ENCODE data around the gene RAB5B. TPM values are rescaled to one million over a fixed set of nuclear protein-coding genes. Genes with fewer than 3 reads are reported as not detected.

Gene RAB5B
- total RNA-seq, 1 donor: 111 TPM

- TF ChIP-seq, protein P1, sequence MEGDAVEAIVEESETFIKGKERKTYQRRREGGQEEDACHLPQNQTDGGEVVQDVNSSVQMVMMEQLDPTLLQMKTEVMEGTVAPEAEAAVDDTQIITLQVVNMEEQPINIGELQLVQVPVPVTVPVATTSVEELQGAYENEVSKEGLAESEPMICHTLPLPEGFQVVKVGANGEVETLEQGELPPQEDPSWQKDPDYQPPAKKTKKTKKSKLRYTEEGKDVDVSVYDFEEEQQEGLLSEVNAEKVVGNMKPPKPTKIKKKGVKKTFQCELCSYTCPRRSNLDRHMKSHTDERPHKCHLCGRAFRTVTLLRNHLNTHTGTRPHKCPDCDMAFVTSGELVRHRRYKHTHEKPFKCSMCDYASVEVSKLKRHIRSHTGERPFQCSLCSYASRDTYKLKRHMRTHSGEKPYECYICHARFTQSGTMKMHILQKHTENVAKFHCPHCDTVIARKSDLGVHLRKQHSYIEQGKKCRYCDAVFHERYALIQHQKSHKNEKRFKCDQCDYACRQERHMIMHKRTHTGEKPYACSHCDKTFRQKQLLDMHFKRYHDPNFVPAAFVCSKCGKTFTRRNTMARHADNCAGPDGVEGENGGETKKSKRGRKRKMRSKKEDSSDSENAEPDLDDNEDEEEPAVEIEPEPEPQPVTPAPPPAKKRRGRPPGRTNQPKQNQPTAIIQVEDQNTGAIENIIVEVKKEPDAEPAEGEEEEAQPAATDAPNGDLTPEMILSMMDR (IDR thresholded peaks at IDR 0.05; ENCODE audit: insufficient read depth, low read depth, low read length): no peak
- no peak overlapping the region for H3K4me3 ChIP-seq (ENCODE audit: low read depth, low read length)
- DNase-seq (ENCODE audit: low read depth): no peak
These were observed 39.8 kb upstream of the RAB5B start for GRCh38 chr12:55933799-55934742.

GRCh38 chr12:55934773-55935172 is 39.1 kb upstream of the RAB5B start:
- TF ChIP-seq, protein P1 (IDR thresholded peaks at IDR 0.05; ENCODE audit: insufficient read depth, low read depth, low read length): no peak
- H3K4me3 ChIP-seq (ENCODE audit: low read depth, low read length): no peak overlapping the region
- no peak for DNase-seq (ENCODE audit: low read depth)

DNA sequence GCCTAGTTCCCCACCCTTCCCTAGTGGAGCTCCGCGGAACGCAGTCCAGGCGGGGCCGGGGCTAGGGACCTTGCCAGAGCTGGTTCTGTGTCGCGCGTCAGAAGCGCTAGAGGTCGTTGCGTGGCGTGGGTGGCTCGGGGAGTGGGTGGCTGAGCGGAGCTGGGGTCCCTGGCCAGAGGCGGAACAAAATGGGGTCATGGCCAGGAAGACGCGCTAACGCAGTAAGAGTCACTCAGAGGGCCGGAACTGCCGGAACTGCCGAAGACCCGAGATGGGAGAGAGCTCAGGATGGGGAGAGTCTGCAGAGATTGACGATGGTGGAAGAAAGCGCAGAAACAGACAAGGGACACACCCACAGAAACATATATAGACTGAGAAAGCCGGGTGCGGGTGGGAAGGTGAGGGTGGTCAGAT is 38.1 kb upstream of the RAB5B start:
- TF ChIP-seq, protein P1 (IDR thresholded peaks at IDR 0.05; ENCODE audit: insufficient read depth, low read depth, low read length): no peak
- peak overlapping the region; percentile 32 for H3K4me3 ChIP-seq (ENCODE audit: low read depth, low read length)
- DNase-seq (ENCODE audit: low read depth): no peak

- TF ChIP-seq, protein P1 (IDR thresholded peaks at IDR 0.05; ENCODE audit: insufficient read depth, low read depth, low read length): no peak
- DNase-seq (ENCODE audit: low read depth): no peak
- no peak overlapping the region for H3K4me3 ChIP-seq (ENCODE audit: low read depth, low read length)
These were observed 35.9 kb upstream of the RAB5B start for GRCh38 chr12:55937981-55938380.

DNA sequence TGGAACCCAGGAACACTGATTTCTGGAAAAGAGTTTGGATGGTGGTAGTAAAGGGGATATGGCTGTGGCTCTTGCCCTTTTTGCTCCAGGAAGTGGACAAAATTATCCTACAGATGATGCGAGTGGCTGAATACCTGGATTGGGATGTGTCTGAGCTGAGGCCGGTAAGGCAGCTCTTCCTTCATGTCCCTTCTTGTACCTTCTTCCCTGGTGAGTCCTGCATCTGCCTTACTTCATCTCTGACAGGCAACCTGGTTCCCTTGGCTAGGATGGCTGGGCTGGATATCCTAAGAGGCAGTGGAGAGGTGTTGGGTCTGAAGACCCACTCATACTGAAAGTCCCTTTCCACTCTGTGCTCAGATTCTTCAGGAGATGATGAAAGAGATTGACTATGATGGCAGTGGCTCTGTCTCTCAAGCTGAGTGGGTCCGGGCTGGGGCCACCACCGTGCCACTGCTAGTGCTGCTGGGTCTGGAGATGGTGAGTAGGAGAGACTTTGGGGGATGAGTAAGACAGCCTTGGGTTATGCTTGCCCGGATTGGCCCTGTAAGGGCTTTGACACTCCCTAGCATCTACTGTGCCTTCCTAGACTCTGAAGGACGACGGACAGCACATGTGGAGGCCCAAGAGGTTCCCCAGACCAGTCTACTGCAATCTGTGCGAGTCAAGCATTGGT is 34.9 kb upstream of the RAB5B start:
- H3K4me3 ChIP-seq (ENCODE audit: low read depth, low read length): no peak overlapping the region
- no peak for DNase-seq (ENCODE audit: low read depth)
- TF ChIP-seq, protein P1 (IDR thresholded peaks at IDR 0.05; ENCODE audit: insufficient read depth, low read depth, low read length): no peak

- H3K4me3 ChIP-seq (ENCODE audit: low read depth, low read length): no peak overlapping the region
- DNase-seq (ENCODE audit: low read depth): peak; percentile 84
These were observed 33.7 kb upstream of the RAB5B start for GRCh38 chr12:55940065-55940732.

More at GRCh38 chr12:55940065-55940732, 33.7 kb upstream of the RAB5B start:
- TF ChIP-seq, protein P1 (IDR thresholded peaks at IDR 0.05; ENCODE audit: insufficient read depth, low read depth, low read length): peak; percentile 94

All from fibroblast of villous mesenchyme (primary cell).